Calu3 (cell line): Measurements from ENCODE around the gene TRIP13. TPM values are rescaled to one million over a fixed set of nuclear protein-coding genes. Genes with fewer than 3 reads are reported as not detected.
"Not testable (repeated sequence)": the region's sequence is repeated elsewhere in the genome, so short reads cannot be mapped to it uniquely, and the experiment has no call there.

ENCODE experiments used
- BruUV-seq: library from RNA; stranded (reverse); fragments of 400-500 nt; replicated peaks from 2 replicates; lab custom pipeline; 2021; lab: Mats Ljungman, UMichigan
- CTCF ChIA-PET: fragments of 300-600 bp; sonication (Branson Sonifier 250); formaldehyde crosslinking; loops from one replicate; lab custom pipeline; 2022; ENCODE audit warnings: antibody characterized with exemption; lab: Charles Lee
- DNase-seq: peaks from one replicate; pipeline ENCODE4 v3.0.0; 2022
- H3K27ac Mint-ChIP-seq: one replicate; pipeline ENCODE4 v1.8.0; 2022; ENCODE audit warnings: mixed read lengths; ENCODE audit not compliant: unreplicated experiment
- H3K27me3 Mint-ChIP-seq: one replicate; pipeline ENCODE4 v1.8.0; 2022; ENCODE audit warnings: mixed read lengths; ENCODE audit not compliant: unreplicated experiment
- H3K36me3 Mint-ChIP-seq: one replicate; pipeline ENCODE4 v1.8.0; 2022; ENCODE audit warnings: mild to moderate bottlenecking, moderate library complexity, mixed read lengths; ENCODE audit not compliant: insufficient read depth, unreplicated experiment
- H3K4me1 Mint-ChIP-seq: one replicate; pipeline ENCODE4 v1.8.0; 2022; ENCODE audit warnings: mild to moderate bottlenecking, low read depth, mixed read lengths; ENCODE audit not compliant: unreplicated experiment
- H3K4me3 Mint-ChIP-seq: one replicate; pipeline ENCODE4 v1.8.0; 2022; ENCODE audit warnings: mild to moderate bottlenecking, low read depth, moderate library complexity, mixed read lengths; ENCODE audit not compliant: unreplicated experiment
- H3K9me3 Mint-ChIP-seq: one replicate; pipeline ENCODE4 v1.8.0; 2022; ENCODE audit warnings: low read depth, mixed read lengths; ENCODE audit not compliant: unreplicated experiment
- intact Hi-C: fragments of 100-400 bp; cut with micrococcal nuclease; formaldehyde crosslinking; loops from one replicate; pipeline ENCODE4 v1.10.0; 2022; ENCODE audit not compliant: unreplicated experiment
- total RNA-seq: library from RNA; stranded (reverse); gene quantifications from 2 replicates; pipeline ENCODE4 v1.2.3, GENCODE V29; 2022
- TF ChIP-seq, protein P1 (sequence below): fragments of 200-600 bp; IDR thresholded peaks from one replicate; pipeline ENCODE4 v1.8.0; 2022; ENCODE audit warnings: antibody characterized with exemption; ENCODE audit not compliant: unreplicated experiment

The TRIP13 gene
- total RNA-seq, 1 experiment from 2014 or later: 29.9 TPM

DNA sequence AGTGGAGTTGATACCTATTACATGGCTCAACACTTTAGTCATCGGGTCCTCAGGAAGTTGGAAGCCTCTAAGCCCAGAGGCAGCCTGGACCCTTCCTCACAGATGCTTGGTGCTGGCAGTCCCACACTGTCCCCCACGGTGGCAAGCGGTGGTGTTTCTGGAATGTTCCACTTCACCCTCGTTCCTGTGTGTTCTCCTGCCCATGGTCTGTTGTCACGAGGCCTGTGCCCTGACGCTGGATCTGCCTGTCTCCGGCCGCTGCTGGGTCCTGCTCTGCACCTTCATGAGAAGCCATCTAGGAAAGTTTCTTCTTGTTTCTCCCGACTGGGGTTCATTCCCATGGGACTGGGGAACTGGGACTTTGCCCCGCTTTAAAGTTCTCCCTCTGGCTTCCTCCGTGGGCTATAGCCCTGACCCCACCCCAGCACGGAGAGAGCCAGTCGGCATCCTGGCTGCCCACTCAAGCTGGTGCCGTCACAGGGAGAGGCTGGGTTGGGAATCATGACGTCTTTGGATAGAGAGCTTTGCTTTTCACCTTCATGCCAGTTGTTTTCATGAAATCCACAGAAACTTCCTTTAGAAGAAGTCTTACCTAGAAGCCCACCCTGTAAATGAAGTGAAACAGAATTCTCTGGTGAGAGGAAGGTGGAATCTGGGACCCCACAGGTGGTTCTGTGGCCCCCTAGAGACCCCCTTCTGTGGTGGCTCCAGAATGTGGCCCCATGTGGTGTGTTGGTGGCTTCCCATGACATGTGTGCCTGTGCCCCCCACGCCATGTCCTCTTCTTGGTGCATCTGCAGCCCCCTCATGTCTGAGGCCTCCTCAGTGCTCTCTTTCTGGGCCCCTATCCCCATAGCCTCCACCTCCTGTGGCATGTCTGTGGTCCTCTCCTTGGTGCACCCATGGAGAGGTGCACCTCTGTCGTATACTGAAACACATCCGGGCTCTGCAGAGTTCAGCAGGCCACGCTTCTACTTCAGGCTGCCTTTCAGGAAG is 43.8 kb downstream of the TRIP13 start:
- Mint-ChIP-seq H3K27ac (no peak overlapping the region), H3K36me3 (no peaks in the 10 kb centered on the region), H3K27me3 (peaks cover 56% of the 10 kb centered on the region), H3K4me3 (no peak overlapping the region), H3K9me3 (no peaks in the 10 kb centered on the region), H3K4me1 (no peaks in the 10 kb centered on the region)
- TF ChIP-seq, protein P1, sequence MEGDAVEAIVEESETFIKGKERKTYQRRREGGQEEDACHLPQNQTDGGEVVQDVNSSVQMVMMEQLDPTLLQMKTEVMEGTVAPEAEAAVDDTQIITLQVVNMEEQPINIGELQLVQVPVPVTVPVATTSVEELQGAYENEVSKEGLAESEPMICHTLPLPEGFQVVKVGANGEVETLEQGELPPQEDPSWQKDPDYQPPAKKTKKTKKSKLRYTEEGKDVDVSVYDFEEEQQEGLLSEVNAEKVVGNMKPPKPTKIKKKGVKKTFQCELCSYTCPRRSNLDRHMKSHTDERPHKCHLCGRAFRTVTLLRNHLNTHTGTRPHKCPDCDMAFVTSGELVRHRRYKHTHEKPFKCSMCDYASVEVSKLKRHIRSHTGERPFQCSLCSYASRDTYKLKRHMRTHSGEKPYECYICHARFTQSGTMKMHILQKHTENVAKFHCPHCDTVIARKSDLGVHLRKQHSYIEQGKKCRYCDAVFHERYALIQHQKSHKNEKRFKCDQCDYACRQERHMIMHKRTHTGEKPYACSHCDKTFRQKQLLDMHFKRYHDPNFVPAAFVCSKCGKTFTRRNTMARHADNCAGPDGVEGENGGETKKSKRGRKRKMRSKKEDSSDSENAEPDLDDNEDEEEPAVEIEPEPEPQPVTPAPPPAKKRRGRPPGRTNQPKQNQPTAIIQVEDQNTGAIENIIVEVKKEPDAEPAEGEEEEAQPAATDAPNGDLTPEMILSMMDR: no peak
- CTCF ChIA-PET: interaction anchor here (0.5 kb wide), 1 partner anchor 207 kb away, joined by 3 read pairs; no protein-coding TSS in a partner anchor
- BruUV-seq: no TSS peak
- DNase-seq: no peak
- intact Hi-C loops: no loop called here

DNA sequence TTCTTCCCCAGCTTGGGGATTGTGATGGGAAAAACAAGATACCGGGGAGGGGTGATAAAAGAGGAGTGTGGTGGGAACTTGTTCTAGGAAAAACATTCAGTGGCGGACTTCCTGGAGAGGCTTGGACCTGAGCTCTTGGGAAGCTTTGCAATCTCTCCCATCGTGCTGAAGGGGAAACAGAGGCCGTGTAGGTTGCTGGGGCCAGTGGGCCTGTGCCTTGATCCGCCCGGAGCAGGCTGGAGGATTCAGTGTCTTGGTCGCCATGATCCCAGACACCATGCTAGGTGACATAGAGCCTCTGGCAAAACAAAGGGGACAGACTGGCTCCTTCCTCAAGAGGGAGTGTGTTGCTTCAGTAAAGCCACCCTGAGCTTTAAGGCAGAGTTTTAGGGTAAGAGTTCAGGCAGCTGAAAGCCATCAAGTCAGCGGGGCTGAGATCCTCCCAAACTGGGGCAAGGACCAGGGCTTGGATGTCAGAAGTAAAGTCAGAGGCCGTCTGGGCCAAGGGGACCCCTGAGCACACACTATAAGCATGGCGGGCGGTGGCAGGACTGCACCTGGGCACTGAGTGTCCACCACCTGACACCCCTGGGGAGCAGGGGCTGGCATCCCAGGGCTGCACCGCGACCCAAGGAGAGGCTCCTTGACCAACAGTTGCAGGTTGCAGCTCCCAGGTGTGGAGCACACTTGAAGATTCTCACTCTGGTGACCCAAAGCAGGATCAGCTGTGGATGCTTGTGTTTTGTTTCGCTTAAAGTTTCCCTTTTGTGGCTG is 44.7 kb downstream of the TRIP13 start:
- H3K36me3 Mint-ChIP-seq: no peaks in the 10 kb centered on the region
- CTCF ChIA-PET: interaction anchor here (0.5 kb wide), 1 partner anchor 206 kb away, joined by 3 read pairs; no protein-coding TSS in a partner anchor
- no peak overlapping the region for H3K27ac Mint-ChIP-seq
- BruUV-seq: no TSS peak
- no peak overlapping the region for H3K4me3 Mint-ChIP-seq
- intact Hi-C loops: no loop called here
- H3K27me3 Mint-ChIP-seq: peaks cover 57% of the 10 kb centered on the region
- H3K4me1 Mint-ChIP-seq: no peaks in the 10 kb centered on the region
- DNase-seq: no peak
- TF ChIP-seq, protein P1: no peak
- H3K9me3 Mint-ChIP-seq: no peaks in the 10 kb centered on the region

DNA sequence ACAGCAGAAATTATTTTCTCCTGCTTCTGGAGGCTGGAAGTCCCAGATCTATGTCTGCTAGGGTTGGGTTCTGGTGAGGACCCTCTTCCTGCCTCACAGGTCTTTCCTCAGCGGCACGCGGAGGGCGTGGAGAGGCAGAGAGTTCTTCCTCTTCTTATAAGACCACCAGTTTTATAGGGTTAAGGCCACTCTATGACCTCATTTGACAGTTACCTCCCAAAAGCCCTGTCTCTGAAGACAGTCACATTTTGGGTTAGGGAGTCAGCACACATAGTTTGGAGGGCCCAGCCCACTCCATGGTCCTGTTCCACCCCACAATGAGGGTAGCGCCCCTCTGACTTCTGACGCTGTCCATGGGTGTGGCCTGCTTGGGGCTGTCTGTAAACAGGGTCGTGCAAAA is 46.7 kb downstream of the TRIP13 start:
- TF ChIP-seq, protein P1: no peak
- Mint-ChIP-seq H3K4me3 (no peak overlapping the region), H3K9me3 (no peaks in the 10 kb centered on the region), H3K27ac (no peak overlapping the region), H3K36me3 (no peaks in the 10 kb centered on the region), H3K4me1 (no peaks in the 10 kb centered on the region), H3K27me3 (peaks cover 68% of the 10 kb centered on the region)
- CTCF ChIA-PET: no interaction called here
- no peak for DNase-seq
- BruUV-seq: no TSS peak
- intact Hi-C loops: no loop called here

DNA sequence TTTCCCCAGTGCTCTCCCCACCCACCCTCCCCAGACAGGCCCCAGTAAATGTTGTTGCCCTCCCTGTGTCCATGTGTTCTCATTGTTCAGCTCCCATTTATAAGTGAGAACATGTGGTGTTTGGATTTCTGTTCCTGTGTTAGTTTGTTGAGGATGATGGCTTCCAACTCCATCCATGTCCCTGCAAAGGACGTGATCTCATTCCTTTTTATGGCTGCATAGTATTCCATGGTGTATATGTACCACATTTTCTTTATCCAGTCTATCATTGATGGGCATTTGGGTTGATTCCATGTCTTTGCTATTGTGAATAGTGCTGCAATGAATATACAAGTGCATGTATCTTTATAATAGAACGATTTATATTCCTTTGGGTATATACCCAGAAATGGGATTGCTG is 48.1 kb downstream of the TRIP13 start:
- peaks cover 71% of the 10 kb centered on the region for H3K27me3 Mint-ChIP-seq
- H3K27ac Mint-ChIP-seq, H3K4me3 Mint-ChIP-seq, H3K4me1 Mint-ChIP-seq, H3K9me3 Mint-ChIP-seq, CTCF ChIA-PET, H3K36me3 Mint-ChIP-seq, BruUV-seq, DNase-seq: not testable (repeated sequence)
- intact Hi-C loops: loop anchor here (10.0 kb wide), 1 partner anchor 64 kb away; the partner anchor contains the start of gene NKD2
